Cardiac septum (tissue), 1 donor: ENCODE results near the gene KHDC4. TPM values are rescaled to one million over a fixed set of nuclear protein-coding genes. Genes with fewer than 3 reads are reported as not detected.

Experiments
- DNase-seq: peaks from one replicate; pipeline ENCODE4 v3.0.0-alpha.2; 2020; ENCODE audit warnings: low spot score
- intact Hi-C: fragments of 100-400 bp; cut with DNase I; formaldehyde crosslinking; loops from one replicate; pipeline ENCODE4 v1.14.0; 2022
- long read RNA-seq: library from polyadenylated mRNA; unstranded; transcript quantifications from one replicate; pipeline ENCODE4 v2.0.0, GENCODE V29; 2021
- total RNA-seq: library from RNA; stranded (reverse); fragmentation: NEBNext Ultra II Directional; extraction: Animal tissue kit (Norgen Biotek cat#: 25700); gene quantifications from one replicate; pipeline ENCODE4 v1.2.1, GENCODE V29; 2021
- donor health status: DM: no; HTN: no; CAD: no.

The KHDC4 gene
- 26.8 TPM for total RNA-seq
- long read RNA-seq, transcript KHDC4-203 (14 exons, 2,947 nt), result major isoform, 8 of 22 reads
- long read RNA-seq, partial matches to known transcripts, result 4 of 22 reads
- long read RNA-seq, other reads (novel, unspliced or antisense), result 10 of 22 reads

GRCh38 chr1:155934097-155934935 is at the start of gene KHDC4:
Gene KHDC4, minus strand, starts transcription at chr1:155934413. Its CDS starts 40 bp downstream, at chr1:155934373.
- intact Hi-C loops, result loop anchor here (2.0 to 10.0 kb wide), 2 partner anchors 74 to 120 kb away; partner anchors contain the start of genes LAMTOR2 and UBQLN4
- peak; percentile 97 for DNase-seq

- intact Hi-C loops, result no loop called here
Measured at GRCh38 chr1:155983191-155984024, 49.2 kb upstream of the KHDC4 start.

GRCh38 chr1:155982106-155982505 is 47.9 kb upstream of the KHDC4 start:
- intact Hi-C loops, result no loop called here
- no peak for DNase-seq

More at GRCh38 chr1:155983191-155984024, 49.2 kb upstream of the KHDC4 start:
- DNase-seq, result no peak

- peak; percentile 54 for DNase-seq
- intact Hi-C loops, result no loop called here
Measured at GRCh38 chr1:155981266-155982088, 47.3 kb upstream of the KHDC4 start.

- DNase-seq, result peak; percentile 81
- intact Hi-C loops, result loop anchor here (2.0 to 5.0 kb wide), 2 partner anchors 19 to 133 kb away; partner anchors contain the start of gene LMNA
Measured at GRCh38 chr1:155979597-155980343, 45.6 kb upstream of the KHDC4 start.

- intact Hi-C loops, result loop anchor here (1.0 to 5.0 kb wide), 3 partner anchors 12 to 133 kb away; partner anchors contain the start of gene LMNA
- DNase-seq, result peak; percentile 75
Measured at GRCh38 chr1:155978973-155979429, 44.8 kb upstream of the KHDC4 start.

- peak; percentile 94 for DNase-seq
- intact Hi-C loops, result loop anchor here (1.0 to 5.0 kb wide), 3 partner anchors 11 to 134 kb away; partner anchors contain the start of gene LMNA
Measured at GRCh38 chr1:155978325-155978972, 44.2 kb upstream of the KHDC4 start, which contains the start of gene ARHGEF2. Gene ARHGEF2, minus strand, starts transcription at chr1:155978547. Its CDS starts 120 bp downstream, at chr1:155978427.

GRCh38 chr1:155977690-155978324 is 43.6 kb upstream of the KHDC4 start:
- no peak for DNase-seq
- intact Hi-C loops, result loop anchor here (1.0 to 5.0 kb wide), 3 partner anchors 11 to 134 kb away; partner anchors contain the start of gene LMNA

GRCh38 chr1:155976913-155977689 is 42.9 kb upstream of the KHDC4 start:
- intact Hi-C loops, result loop anchor here (5.0 kb wide), 1 partner anchor 135 kb away; the partner anchor contains the start of gene LMNA
- DNase-seq, result no peak

- no peak for DNase-seq
- intact Hi-C loops, result loop anchor here (5.0 kb wide), 1 partner anchor 136 kb away; the partner anchor contains the start of gene LMNA
Measured at GRCh38 chr1:155976062-155976912, 42.1 kb upstream of the KHDC4 start.

GRCh38 chr1:155975375-155976061 is 41.3 kb upstream of the KHDC4 start:
- DNase-seq, result no peak
- intact Hi-C loops, result loop anchor here (5.0 kb wide), 1 partner anchor 137 kb away; the partner anchor contains the start of gene LMNA

GRCh38 chr1:155974208-155975115 is 40.2 kb upstream of the KHDC4 start:
- DNase-seq, result peak; percentile 57
- intact Hi-C loops, result loop anchor here (5.0 kb wide), 1 partner anchor 138 kb away; the partner anchor contains the start of gene LMNA

GRCh38 chr1:155973723-155974122 is 39.5 kb upstream of the KHDC4 start:
- no peak for DNase-seq

More at GRCh38 chr1:155973723-155974122, 39.5 kb upstream of the KHDC4 start:
- intact Hi-C loops, result no loop called here
